Measurements from ENCODE around the gene PSMD9.

PSMD9 gene

GRCh38 chr12:121911824-121912585, 23.4 kb downstream of the PSMD9 start:
- H3K4me3 ChIP-seq (ENCODE audit: control insufficient read depth, low read depth, low read length) = no peak overlapping the region
- no peak for DNase-seq (ENCODE audit: low read depth)
- TF ChIP-seq CTCF (conservative IDR thresholded peaks at IDR 0.05; ENCODE audit: control insufficient read depth, insufficient read depth, low read depth, low read length) = no peak

GRCh38 chr12:121915841-121916321, 27.3 kb downstream of the PSMD9 start:
- no peak for TF ChIP-seq CTCF (conservative IDR thresholded peaks at IDR 0.05; ENCODE audit: control insufficient read depth, insufficient read depth, low read depth, low read length)
- DNase-seq (ENCODE audit: low read depth) = peak; percentile 58
- H3K4me3 ChIP-seq (ENCODE audit: control insufficient read depth, low read depth, low read length) = no peak overlapping the region

- peak; percentile 56 for DNase-seq (ENCODE audit: low read depth)
- H3K4me3 ChIP-seq (ENCODE audit: control insufficient read depth, low read depth, low read length) = no peak overlapping the region
- TF ChIP-seq CTCF (conservative IDR thresholded peaks at IDR 0.05; ENCODE audit: control insufficient read depth, insufficient read depth, low read depth, low read length) = peak; percentile 29
These were observed 28.1 kb downstream of the PSMD9 start for GRCh38 chr12:121916719-121917118.

GRCh38 chr12:121917950-121918678, 29.5 kb downstream of the PSMD9 start, which contains the start of gene CFAP251:
Gene CFAP251 (plus strand): TSS chr12:121918592. CDS start chr12:121921306, 2,714 bp downstream.
- TF ChIP-seq CTCF (conservative IDR thresholded peaks at IDR 0.05; ENCODE audit: control insufficient read depth, insufficient read depth, low read depth, low read length) = no peak
- no peak within 1 kb of the TSS for H3K4me3 ChIP-seq (ENCODE audit: control insufficient read depth, low read depth, low read length)
- no peak for DNase-seq (ENCODE audit: low read depth)

- H3K4me3 ChIP-seq (ENCODE audit: control insufficient read depth, low read depth, low read length) = no peak overlapping the region
- no peak for TF ChIP-seq CTCF (conservative IDR thresholded peaks at IDR 0.05; ENCODE audit: control insufficient read depth, insufficient read depth, low read depth, low read length)
- no peak for DNase-seq (ENCODE audit: low read depth)
These were observed 30.1 kb downstream of the PSMD9 start for GRCh38 chr12:121918679-121919038.

GRCh38 chr12:121921066-121921465, 32.5 kb downstream of the PSMD9 start:
- no peak overlapping the region for H3K4me3 ChIP-seq (ENCODE audit: control insufficient read depth, low read depth, low read length)
- no peak for DNase-seq (ENCODE audit: low read depth)
- TF ChIP-seq CTCF (conservative IDR thresholded peaks at IDR 0.05; ENCODE audit: control insufficient read depth, insufficient read depth, low read depth, low read length) = no peak

Measured in fibroblast of mammary gland (primary cell).